Astrocyte of the cerebellum (primary cell): ENCODE results near the gene EIF5B.
"Not testable (repeated sequence)": the region's sequence is repeated elsewhere in the genome, so short reads cannot be mapped to it uniquely, and the experiment has no call there.

Source experiments
- DNase-seq: peaks from one replicate; pipeline ENCODE4 v3.0.0-alpha.2; 2011; ENCODE audit warnings: low read depth
- H3K4me3 ChIP-seq: 2 replicates; pipeline ENCODE4 v1.5.1; 2011; ENCODE audit warnings: mild to moderate bottlenecking, low read depth, low read length, moderate library complexity
- in situ Hi-C: cut with HindIII; loops from 2 replicates; pipeline ENCODE4 v1.10.0; 2017; ENCODE audit warnings: low sequenced_read_pairs
- TF ChIP-seq, protein P1 (sequence below): IDR thresholded peaks from 2 replicates; pipeline ENCODE4 v1.5.1; 2012; ENCODE audit warnings: low read length, low read depth, moderate library complexity, mild to moderate bottlenecking; ENCODE audit errors: missing control alignments

Gene EIF5B, protein sequence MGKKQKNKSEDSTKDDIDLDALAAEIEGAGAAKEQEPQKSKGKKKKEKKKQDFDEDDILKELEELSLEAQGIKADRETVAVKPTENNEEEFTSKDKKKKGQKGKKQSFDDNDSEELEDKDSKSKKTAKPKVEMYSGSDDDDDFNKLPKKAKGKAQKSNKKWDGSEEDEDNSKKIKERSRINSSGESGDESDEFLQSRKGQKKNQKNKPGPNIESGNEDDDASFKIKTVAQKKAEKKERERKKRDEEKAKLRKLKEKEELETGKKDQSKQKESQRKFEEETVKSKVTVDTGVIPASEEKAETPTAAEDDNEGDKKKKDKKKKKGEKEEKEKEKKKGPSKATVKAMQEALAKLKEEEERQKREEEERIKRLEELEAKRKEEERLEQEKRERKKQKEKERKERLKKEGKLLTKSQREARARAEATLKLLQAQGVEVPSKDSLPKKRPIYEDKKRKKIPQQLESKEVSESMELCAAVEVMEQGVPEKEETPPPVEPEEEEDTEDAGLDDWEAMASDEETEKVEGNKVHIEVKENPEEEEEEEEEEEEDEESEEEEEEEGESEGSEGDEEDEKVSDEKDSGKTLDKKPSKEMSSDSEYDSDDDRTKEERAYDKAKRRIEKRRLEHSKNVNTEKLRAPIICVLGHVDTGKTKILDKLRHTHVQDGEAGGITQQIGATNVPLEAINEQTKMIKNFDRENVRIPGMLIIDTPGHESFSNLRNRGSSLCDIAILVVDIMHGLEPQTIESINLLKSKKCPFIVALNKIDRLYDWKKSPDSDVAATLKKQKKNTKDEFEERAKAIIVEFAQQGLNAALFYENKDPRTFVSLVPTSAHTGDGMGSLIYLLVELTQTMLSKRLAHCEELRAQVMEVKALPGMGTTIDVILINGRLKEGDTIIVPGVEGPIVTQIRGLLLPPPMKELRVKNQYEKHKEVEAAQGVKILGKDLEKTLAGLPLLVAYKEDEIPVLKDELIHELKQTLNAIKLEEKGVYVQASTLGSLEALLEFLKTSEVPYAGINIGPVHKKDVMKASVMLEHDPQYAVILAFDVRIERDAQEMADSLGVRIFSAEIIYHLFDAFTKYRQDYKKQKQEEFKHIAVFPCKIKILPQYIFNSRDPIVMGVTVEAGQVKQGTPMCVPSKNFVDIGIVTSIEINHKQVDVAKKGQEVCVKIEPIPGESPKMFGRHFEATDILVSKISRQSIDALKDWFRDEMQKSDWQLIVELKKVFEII

DNA sequence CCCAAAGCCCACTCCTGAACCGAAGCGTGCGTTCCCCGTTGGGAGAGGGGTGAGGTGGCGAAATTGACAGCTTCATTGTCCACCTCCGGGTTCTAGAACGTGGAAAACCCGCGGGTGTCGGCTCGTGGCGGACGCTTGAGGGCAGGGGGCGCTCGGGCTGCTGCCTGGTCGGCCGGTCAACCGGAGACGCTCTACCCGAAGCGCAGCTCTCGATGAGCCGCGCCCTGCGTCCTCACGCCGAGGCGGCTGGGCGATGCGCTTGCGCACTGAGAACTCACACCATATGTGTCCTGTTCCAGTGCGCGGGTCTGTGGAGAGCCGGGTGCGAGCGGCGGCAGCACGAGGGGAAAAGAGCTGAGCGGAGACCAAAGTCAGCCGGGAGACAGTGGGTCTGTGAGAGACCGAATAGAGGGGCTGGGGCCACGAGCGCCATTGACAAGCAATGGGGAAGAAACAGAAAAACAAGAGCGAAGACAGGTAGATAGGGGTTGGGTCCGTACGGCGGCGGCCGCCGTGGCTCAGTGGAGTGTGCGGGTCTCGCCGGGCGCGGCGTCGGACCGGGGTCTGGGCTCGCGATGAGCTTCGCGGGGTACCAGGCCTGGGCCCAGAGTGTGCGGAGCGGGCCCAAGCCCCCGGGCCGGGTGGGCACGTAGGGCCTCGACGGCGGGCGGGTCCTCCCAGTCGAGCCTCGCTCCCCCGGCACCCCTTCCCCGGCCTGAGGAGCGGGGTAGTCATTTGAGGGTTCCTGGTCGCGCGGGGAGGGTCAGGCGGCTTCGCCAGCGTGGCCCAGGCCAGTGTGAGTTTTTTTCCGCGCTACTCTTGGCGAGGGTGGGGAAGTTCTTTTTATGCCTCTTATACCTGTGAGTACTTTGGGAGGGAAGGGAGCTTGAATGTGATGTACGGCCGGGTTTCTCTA is at the start of gene EIF5B:
Gene EIF5B (plus strand): TSS at position 277 of the 916 bp plus-strand sequence. CDS start 166 bp downstream, at position 443.
- peak; percentile 91 for DNase-seq
- in situ Hi-C loops: no loop called here
- peak within 1 kb of the TSS; percentile 84 for H3K4me3 ChIP-seq
- TF ChIP-seq, protein P1, sequence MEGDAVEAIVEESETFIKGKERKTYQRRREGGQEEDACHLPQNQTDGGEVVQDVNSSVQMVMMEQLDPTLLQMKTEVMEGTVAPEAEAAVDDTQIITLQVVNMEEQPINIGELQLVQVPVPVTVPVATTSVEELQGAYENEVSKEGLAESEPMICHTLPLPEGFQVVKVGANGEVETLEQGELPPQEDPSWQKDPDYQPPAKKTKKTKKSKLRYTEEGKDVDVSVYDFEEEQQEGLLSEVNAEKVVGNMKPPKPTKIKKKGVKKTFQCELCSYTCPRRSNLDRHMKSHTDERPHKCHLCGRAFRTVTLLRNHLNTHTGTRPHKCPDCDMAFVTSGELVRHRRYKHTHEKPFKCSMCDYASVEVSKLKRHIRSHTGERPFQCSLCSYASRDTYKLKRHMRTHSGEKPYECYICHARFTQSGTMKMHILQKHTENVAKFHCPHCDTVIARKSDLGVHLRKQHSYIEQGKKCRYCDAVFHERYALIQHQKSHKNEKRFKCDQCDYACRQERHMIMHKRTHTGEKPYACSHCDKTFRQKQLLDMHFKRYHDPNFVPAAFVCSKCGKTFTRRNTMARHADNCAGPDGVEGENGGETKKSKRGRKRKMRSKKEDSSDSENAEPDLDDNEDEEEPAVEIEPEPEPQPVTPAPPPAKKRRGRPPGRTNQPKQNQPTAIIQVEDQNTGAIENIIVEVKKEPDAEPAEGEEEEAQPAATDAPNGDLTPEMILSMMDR: peak; percentile 76

DNA sequence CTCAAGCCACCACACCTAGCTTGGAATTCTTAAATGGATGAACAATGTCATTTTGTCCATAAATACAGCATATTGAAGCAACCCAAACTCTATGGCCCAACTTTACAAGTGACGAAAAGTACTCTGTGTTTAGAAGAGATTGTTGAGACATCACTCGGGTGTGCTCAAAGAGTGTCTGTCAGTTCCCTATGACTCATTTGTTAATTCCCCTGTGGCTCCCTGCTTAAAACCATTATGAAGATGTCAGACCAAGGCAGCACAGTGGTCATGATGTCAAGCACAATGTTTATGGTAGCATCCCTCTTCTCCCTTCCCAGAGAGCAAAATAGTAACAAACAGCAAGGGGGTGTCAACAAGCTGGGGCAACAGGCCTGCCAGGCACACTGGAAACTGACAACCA is 39.2 kb upstream of the EIF5B start:
- no peak overlapping the region for H3K4me3 ChIP-seq
- TF ChIP-seq, protein P1: no peak
- no peak for DNase-seq
- in situ Hi-C loops: no loop called here

DNA sequence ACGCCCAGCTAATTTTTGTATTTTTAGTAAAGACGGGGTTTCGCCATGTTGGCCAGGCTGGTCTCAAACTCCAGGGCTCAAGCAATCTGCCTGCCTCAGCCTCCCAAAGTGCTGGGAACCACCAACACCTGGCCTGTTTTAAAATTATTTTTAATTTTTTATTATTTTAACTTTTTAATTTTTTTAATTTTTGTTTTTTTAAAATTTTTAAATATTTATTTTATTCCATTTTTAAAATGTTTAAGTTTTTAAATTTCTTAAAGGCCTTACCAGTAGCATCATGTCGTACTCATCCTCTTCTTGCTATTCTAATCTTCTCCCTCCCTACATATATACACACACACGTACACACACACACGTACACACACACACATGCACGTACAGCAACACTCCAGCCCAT is 37.6 kb upstream of the EIF5B start:
- TF ChIP-seq, protein P1: no peak
- in situ Hi-C loops: no loop called here
- no peak for DNase-seq
- H3K4me3 ChIP-seq: no peak overlapping the region

DNA sequence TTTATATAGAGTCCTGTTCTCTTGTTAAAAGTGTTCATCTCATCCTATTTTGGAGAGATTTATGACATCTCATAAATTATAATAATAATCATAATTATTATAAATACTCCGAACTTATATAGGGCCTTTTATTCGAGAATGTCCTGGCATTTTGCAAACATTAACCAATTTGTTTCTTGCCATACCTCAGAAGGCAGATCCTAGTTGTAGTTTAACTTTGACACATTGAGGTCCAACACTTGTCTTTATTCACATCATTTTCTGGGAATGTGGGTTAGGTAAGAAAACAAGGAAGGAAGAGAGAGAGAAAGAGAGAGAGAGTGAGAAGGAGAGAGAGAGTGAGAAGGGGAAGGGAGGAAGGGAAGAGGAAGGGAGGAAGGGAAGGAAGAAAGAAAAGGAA is 36.1 kb upstream of the EIF5B start, which contains the start of gene LYG1:
Gene LYG1 (minus strand): TSS at position 101 of the 400 bp plus-strand sequence. CDS start 5,527 bp downstream, outside the sequence.
- H3K4me3 ChIP-seq, DNase-seq, in situ Hi-C loops: not testable (repeated sequence)

DNA sequence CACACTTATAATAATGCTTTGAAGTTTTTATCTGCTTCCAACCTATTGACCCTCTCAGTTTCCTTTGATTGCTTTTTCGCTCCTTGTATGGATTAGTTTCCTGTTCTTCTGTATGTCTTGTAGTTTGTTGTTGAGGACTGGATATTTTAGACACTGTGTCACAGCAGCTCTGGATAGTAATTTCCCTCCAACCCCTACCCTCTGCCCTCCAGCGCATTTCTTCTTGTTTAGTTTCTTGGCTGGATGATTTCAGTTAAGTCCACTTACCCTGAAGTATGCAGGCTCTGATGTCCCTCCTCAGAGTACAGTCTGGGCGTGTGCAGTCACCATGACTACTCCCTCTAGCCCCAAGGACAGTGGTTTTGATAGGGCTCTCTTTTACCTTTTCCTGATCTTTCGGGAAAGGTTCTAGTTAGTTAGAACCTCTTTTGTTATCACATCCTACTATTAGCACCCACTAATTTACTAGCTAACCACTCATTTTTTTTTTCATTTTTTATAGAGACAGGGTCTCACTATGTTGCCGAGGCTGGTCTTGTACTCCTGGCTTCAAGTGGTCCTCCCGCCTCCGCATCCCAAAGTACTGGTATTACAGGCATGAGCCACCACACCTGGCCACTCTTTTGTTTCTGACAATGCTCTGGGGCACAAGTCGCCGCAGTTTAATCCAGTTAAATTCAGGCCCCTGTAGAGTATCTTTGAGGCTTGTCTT is 19.9 kb upstream of the EIF5B start:
- in situ Hi-C loops: no loop called here
- no peak for DNase-seq
- TF ChIP-seq, protein P1: no peak
- H3K4me3 ChIP-seq: no peak overlapping the region

DNA sequence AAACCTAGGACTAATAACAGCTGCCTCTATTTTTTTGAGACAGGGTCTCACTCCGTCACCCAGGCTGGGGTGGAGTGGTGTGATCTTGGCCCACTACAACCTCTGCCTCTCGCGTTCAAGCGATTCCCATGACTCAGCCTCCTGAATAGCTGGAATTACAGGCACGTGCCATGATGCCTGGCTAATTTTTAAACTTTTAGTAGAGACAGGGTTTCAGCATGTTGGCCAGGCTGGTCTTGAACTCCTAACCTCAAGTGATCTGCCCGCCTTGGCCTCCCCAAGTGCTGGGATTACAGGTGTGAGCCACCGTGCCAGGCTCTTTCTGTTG is 19.4 kb upstream of the EIF5B start:
- H3K4me3 ChIP-seq, DNase-seq, in situ Hi-C loops: not testable (repeated sequence)
